Skin epidermis (tissue), 12 donors: Measurements from ENCODE around the gene OSBPL5.

Experiments
- H3K27ac ChIP-seq, 21 experiments: fragments of 200-600 bp; sonication (generic) in 11 of 21; one replicate each; pipeline ENCODE4 v1.5.0; 2020; ENCODE audit warnings: mild to moderate bottlenecking in 3 of 21, inconsistent platforms in 2 of 21, moderate library complexity in 2 of 21
- H3K4me3 ChIP-seq, 7 experiments: fragments of 200-600 bp; sonication (generic) in 2 of 7; one replicate each; pipeline ENCODE4 v1.5.0; 2020; ENCODE audit warnings: inconsistent platforms in 2 of 7, mild to moderate bottlenecking in 2 of 7, moderate library complexity in 1 of 7

Gene OSBPL5

GRCh38 chr11:3156661-3157311 lies 8.3 kb downstream of the OSBPL5 start:
- H3K27ac ChIP-seq: peak overlapping the region in 18 of 21 experiments; percentile 2 to 77 (median 52)
- no peak overlapping the region for H3K4me3 ChIP-seq

DNA sequence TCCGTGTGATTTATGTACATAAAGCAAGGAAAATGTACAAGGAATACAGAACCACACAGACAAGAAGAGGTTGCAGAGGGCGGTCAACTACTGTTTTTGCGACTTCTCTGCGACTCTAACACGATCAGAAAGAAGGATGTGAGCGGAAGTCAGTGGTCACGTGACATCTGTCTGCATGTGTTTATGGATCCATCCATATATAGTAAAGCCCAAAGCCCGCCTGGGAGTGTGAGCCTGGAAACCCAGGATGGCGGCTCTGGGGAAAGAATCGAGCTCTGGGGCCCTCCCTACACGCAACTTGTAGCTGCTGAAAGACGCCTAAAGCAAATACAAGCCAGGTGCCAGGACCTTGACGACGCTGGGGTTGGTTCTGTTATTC lies 8.8 kb downstream of the OSBPL5 start:
- peak overlapping the region in 18 of 21 experiments; percentile 10 to 85 (median 55) for H3K27ac ChIP-seq
- H3K4me3 ChIP-seq: no peak overlapping the region

DNA sequence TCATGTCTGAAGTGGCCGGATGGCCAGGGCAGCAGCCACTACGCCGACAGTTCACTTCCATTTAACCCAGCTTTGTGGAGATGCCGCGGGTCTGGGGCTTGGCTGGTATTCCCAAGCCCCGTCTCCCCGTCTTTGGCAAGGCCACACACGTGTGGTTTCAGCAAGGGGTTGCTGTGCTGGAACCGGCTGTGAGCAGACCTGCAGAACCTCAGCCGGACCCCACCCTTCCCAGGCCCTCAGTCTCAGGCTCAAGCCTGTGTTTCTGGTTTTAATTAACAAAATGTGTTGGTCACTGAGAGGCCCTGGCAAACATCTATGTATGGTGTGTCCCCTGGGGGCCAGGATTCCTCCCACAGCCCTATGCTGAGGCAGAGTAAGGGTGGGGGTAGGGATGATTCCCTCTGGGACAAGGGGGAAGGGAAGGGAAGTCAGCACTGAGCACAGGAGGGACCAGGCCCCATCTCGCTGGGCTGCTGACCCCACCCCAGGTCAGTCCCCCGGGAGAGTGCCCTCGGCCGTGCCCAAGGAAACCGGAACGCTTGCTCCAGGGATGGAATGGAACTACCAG lies 9.3 kb downstream of the OSBPL5 start:
- Histone ChIP-seq H3K27ac (peak overlapping the region in 18 of 21 experiments; percentile 10 to 85 (median 53)), H3K4me3 (peak overlapping the region in 1 of 7 experiments; percentile 11)

GRCh38 chr11:3155216-3155615 lies 9.9 kb downstream of the OSBPL5 start:
- Histone ChIP-seq H3K4me3 (no peak overlapping the region), H3K27ac (peak overlapping the region in 16 of 21 experiments; percentile 2 to 85 (median 52))

DNA sequence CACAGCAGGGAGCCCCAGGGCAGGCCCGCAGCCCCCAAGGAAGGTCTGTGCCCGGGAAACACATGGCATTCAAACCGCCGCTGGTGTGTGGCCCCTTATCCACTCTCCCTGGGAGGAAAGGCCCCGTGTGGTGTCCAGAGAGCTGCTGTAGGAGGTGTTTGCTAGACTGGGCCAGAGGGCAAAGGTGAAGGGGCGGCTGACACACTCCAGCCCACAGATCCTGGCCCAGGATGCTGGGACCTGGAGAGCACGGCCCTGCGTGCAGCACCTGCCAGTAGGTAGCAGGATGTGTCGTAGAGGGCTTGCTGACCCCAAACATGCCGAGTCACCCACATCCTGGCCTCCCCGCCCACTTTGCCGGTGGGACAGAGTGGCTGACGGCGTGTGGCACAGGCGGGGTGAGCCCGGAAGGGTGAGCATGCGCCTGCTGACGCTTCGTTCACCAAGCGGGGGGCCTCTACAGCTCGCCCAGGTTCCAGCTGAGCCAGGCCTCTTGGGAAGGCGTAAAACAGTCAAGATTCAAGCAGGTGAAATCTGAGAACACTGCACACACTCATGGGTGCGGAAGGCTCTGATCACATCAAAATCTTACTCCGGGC lies 11.0 kb downstream of the OSBPL5 start:
- no peak overlapping the region for H3K4me3 ChIP-seq

GRCh38 chr11:3153291-3153861 lies 11.7 kb downstream of the OSBPL5 start:
- no peak overlapping the region for H3K4me3 ChIP-seq
- peak overlapping the region in 14 of 21 experiments; percentile 37 to 85 (median 67) for H3K27ac ChIP-seq

More for the DNA sequence above, 11.0 kb downstream of the OSBPL5 start:
- peak overlapping the region in 15 of 21 experiments; percentile 31 to 85 (median 66) for H3K27ac ChIP-seq

DNA sequence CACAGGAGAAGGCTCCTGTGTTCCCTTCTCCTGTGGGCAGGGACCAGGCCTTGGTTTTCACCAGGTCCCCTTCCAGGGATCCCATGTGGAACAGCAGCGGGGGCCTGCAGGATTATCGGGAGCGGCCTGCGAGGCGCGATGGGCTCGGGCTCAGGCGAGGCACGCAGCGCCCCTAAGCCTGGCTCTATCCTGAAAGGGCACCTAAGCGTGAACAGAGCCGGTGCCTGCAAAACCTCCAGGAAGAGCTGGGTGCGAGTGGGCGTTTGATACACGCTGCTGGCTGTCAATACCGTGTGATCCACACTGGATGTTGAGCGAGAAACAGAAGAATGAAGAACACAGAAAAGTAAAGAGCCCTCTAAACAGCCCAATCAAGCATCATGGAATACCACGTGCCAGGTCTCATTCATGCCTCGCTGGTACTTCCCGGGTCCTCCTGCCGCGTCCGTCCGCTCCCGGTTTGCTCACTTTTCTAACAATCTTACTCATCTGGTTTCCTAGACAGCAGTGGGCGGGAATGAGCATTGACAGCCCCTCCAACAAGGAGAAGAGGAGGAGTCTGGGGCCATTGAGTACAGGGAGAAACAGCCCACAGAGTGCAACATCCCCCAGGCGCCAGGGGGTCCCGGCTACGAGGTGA lies 12.5 kb downstream of the OSBPL5 start:
- Histone ChIP-seq H3K4me3 (no peak overlapping the region), H3K27ac (peak overlapping the region in 1 of 21 experiments; percentile 9)

GRCh38 chr11:3150726-3151125 lies 14.4 kb downstream of the OSBPL5 start:
- Histone ChIP-seq H3K27ac (no peak overlapping the region), H3K4me3 (no peak overlapping the region)

DNA sequence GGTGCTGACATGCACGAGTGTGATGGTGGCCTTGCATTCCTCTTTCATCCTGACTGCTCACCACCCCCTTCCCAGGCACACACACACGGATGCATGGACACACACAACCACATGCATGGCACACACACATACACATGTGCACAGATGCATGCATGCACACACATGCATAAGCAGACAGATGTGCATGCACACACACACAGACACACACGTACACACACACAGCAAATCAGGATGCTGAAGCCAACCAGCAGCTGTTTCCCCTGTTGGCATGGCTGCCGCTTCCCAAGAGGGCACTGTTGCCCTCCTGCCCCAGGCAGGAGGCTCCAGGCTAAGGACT lies 15.3 kb downstream of the OSBPL5 start:
- H3K4me3 ChIP-seq: no peak overlapping the region
- no peak overlapping the region for H3K27ac ChIP-seq

DNA sequence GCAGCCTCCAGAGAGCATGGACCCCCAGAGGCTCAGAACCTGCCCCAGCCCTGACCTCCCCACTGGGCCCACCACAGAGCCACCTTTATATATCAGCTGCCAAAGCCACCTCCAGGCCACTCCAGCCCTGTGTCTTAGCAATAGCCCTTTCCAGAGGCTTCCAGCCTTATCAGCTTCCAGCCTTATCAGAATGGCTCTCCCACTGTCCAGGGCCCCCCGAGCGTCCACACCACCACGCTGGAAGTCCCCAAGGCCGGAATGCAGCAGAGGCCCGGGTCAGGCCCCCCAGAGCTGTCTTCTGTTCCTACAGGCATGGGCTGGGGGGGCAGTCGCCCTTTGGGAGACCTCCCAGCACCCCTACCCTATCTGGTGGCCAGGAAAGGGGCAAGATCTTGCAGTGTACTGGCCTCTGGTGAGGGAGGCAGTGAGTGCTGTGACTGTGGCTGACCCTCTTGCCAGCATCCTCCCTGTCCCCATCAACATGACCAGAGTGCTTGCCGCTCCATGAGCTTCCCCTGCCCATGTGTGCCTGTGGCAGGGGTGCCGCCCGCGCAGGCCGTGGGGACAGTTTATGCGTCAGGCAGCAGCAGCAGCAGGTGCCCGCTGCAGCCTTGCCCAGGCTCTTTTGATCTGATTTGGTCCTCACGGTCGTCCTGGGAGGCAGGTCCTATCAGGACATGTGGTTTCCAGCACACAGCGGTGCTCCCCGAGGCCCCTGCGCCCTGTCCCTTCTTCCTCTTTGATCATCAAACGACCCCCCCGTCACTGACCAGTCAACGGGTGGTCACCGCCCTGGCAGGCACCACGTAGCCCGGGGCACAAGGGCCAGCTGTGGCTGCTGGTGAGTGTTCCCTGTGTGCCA lies 15.9 kb downstream of the OSBPL5 start:
- Histone ChIP-seq H3K27ac (no peak overlapping the region), H3K4me3 (no peak overlapping the region)

GRCh38 chr11:3148255-3148989 lies 16.7 kb downstream of the OSBPL5 start:
- Histone ChIP-seq H3K4me3 (no peak overlapping the region), H3K27ac (peak overlapping the region in 1 of 21 experiments; percentile 47)

- H3K27ac ChIP-seq: peak overlapping the region in 4 of 21 experiments; percentile 5 to 73 (median 50)
- H3K4me3 ChIP-seq: no peak overlapping the region
Measured at GRCh38 chr11:3147626-3148025, 17.5 kb downstream of the OSBPL5 start.

DNA sequence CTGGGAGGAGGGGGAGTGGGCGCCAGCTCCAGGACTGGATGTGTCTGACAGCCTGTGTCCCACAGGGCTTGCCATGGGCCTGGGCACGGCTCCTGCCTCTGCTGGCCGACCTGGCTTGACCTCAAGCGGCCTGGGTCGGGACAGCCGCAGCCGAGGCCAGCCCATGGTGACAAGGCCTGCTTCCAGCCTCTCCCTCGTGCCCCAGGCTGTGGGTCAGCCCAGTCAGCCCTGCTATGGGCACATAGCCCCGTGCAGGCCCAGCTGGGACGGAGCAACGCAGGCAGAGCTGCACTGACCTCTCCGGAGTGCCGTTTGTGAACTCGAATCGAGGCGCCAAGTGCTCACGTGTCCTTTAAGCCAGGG lies 17.9 kb downstream of the OSBPL5 start:
- Histone ChIP-seq H3K4me3 (no peak overlapping the region), H3K27ac (peak overlapping the region in 6 of 21 experiments; percentile 5 to 73 (median 27))

DNA sequence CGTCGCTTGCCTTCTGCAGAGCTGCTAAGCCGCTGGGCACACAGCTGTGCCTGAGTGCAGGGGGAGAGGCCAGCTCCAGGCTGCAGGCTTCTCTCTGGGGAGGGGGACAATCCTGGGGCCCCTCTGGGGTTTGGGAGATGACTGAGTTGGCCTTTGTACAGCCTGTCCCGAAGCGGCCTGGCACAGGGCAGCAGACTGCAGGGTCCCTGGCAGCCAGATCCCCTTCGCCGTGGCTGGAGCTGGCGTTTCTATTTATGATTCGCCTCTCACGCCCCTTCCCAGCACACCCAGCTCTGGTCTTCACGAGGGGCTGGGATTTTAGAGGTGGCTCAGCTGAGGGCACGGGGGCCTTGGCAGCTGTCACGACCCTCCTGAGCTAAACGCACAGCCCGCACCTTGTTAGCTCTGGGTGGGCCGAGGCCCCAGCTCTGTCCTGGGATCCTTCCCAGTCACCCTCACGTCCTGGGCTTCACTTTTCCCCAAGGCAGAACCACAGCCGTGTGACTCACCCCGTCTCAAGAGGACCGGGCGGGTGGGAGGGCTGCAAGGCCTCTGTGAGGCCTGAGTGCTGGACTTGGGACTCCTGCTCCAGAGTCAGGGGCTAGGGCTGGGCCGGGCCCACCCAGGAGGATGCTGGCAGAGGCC lies 18.4 kb downstream of the OSBPL5 start:
- H3K27ac ChIP-seq: peak overlapping the region in 8 of 21 experiments; percentile 5 to 73 (median 16)
- H3K4me3 ChIP-seq: no peak overlapping the region

GRCh38 chr11:3145206-3145520 lies 19.9 kb downstream of the OSBPL5 start:
- H3K27ac ChIP-seq: peak overlapping the region in 1 of 21 experiments; percentile 0

GRCh38 chr11:3144296-3145205 lies 20.6 kb downstream of the OSBPL5 start:
- Histone ChIP-seq H3K27ac (peak overlapping the region in 1 of 21 experiments; percentile 0), H3K4me3 (no peak overlapping the region)

More at GRCh38 chr11:3145206-3145520, 19.9 kb downstream of the OSBPL5 start:
- no peak overlapping the region for H3K4me3 ChIP-seq

- no peak overlapping the region for H3K4me3 ChIP-seq
- H3K27ac ChIP-seq: no peak overlapping the region
Measured at GRCh38 chr11:3143136-3143880, 21.8 kb downstream of the OSBPL5 start.
